A549 (cell line): ENCODE measurements around the gene PNKP. TPM values are rescaled to one million over a fixed set of nuclear protein-coding genes. Genes with fewer than 3 reads are reported as not detected.

Experiments
- ATAC-seq, 2 experiments: fragments of 200-7000 bp in 1 of 2; fragments of >200 bp in 1 of 2; cut with Nextera tagmentation in 1 of 2; cut with Tn5 transposase in 1 of 2; 3 replicates each; pipeline versions ENCODE4 v1.8.0 to v1.9.1; 2018 to 2020; ENCODE audit warnings: mild to moderate bottlenecking in 1 of 2, moderate library complexity in 1 of 2
- CTCF ChIA-PET: fragments of 300-600 bp; sonication (Branson Sonifier 250); formaldehyde crosslinking; extraction: SDS; loops from one replicate; lab custom pipeline; 2021; ENCODE audit warnings: antibody characterized with exemption, inconsistent platforms; lab: Yijun Ruan, JAX
- POLR2A ChIA-PET: fragments of 350-600 bp; formaldehyde crosslinking; extraction: SDS; loops from one replicate; lab custom pipeline; 2021; ENCODE audit warnings: antibody characterized with exemption, inconsistent platforms; lab: Yijun Ruan, JAX
- DNase-seq, 2 experiments: peaks; one replicate each; pipeline versions ENCODE4 v3.0.0 to v3.0.0-alpha.2; 2011 to 2016; ENCODE audit warnings: low read depth in 1 of 2, low spot score in 1 of 2
- FAIRE-seq: peaks from 2 replicates; lab custom pipeline; 2011; peaks lifted over from hg19 to GRCh38; lab: Jason Lieb, UNC
- H3K27ac ChIP-seq, 2 experiments: fragments of >200 bp; sonication (Bioruptor Twin); formaldehyde crosslinking; 3 replicates each; pipeline ENCODE4 v1.5.1; 2016 to 2017
- H3K4me1 ChIP-seq: fragments of >200 bp; sonication (Bioruptor Twin); formaldehyde crosslinking; 3 replicates; pipeline ENCODE4 v1.6.1; 2016
- H3K4me2 ChIP-seq: fragments of >200 bp; sonication (Bioruptor Twin); formaldehyde crosslinking; 3 replicates; pipeline ENCODE4 v1.6.1; 2016
- H3K4me3 ChIP-seq: fragments of >200 bp; sonication (Bioruptor Twin); formaldehyde crosslinking; 3 replicates; pipeline ENCODE4 v1.5.1; 2016
- H3K9me3 ChIP-seq: fragments of >200 bp; sonication (Bioruptor Twin); formaldehyde crosslinking; 3 replicates; pipeline ENCODE4 v1.6.1; 2016
- CBX2 ChIP-seq: fragments of 200-600 bp; sonication (generic); IDR thresholded peaks from 2 replicates; pipeline ENCODE4 v1.6.1; 2016; ENCODE audit warnings: low read depth, mild to moderate bottlenecking, borderline replicate concordance
- CEBPB ChIP-seq, 2 experiments: fragments of >200 bp in 1 of 2; sonication (Bioruptor Twin) in 1 of 2; formaldehyde crosslinking in 1 of 2; IDR thresholded peaks; 2 replicates each; pipeline ENCODE4 v1.6.1; 2012 to 2016
- E2F6 ChIP-seq: IDR thresholded peaks from 2 replicates; pipeline ENCODE4 v1.6.1; 2012; ENCODE audit warnings: low read depth, borderline replicate concordance
- EHF ChIP-seq: fragments of 250-450 bp; sonication (Bioruptor Pico); IDR thresholded peaks from 2 replicates; pipeline ENCODE4 v1.5.0; 2020; ENCODE audit warnings: mild to moderate bottlenecking
- ELK1 ChIP-seq: fragments of 150-350 bp; IDR thresholded peaks from 2 replicates; pipeline ENCODE4 v1.6.1; 2014; ENCODE audit warnings: low read depth, mild to moderate bottlenecking, low read length
- EP300 ChIP-seq, 2 experiments: fragments of >200 bp; sonication (Bioruptor Twin); formaldehyde crosslinking; IDR thresholded peaks; 2 replicates in 1 of 2; 3 replicates in 1 of 2; pipeline ENCODE4 v1.6.1; 2016 to 2017
- GATA3 ChIP-seq: IDR thresholded peaks from 2 replicates; pipeline ENCODE4 v1.6.1; 2012; ENCODE audit warnings: borderline replicate concordance
- HES2 ChIP-seq: fragments of >200 bp; sonication (Bioruptor Twin); formaldehyde crosslinking; IDR thresholded peaks from 2 replicates; pipeline ENCODE4 v1.6.1; 2016
- HOXA7 ChIP-seq: fragments of 250-450 bp; sonication (Bioruptor Pico); IDR thresholded peaks from 2 replicates; pipeline ENCODE4 v1.5.0; 2020; ENCODE audit warnings: mild to moderate bottlenecking, moderate library complexity
- HOXB13 ChIP-seq: fragments of 250-450 bp; sonication (Bioruptor Pico); IDR thresholded peaks from 2 replicates; pipeline ENCODE4 v1.5.0; 2020; ENCODE audit warnings: low read depth, mild to moderate bottlenecking, moderate library complexity
- JUN ChIP-seq, 2 experiments: fragments of >200 bp; sonication (Bioruptor Twin); formaldehyde crosslinking; IDR thresholded peaks; 2 replicates in 1 of 2; 3 replicates in 1 of 2; pipeline ENCODE4 v1.6.1; 2016 to 2017
- MAFK ChIP-seq: fragments of 450-650 bp; IDR thresholded peaks from 2 replicates; pipeline ENCODE4 v1.6.1; 2014; ENCODE audit not compliant: partially characterized antibody
- MYC ChIP-seq: IDR thresholded peaks from 2 replicates; pipeline ENCODE4 v1.6.1; 2012; ENCODE audit warnings: mild to moderate bottlenecking, inconsistent platforms, low read length, improper control_type of control experiment, borderline replicate concordance
- NPAS2 ChIP-seq: fragments of 250-450 bp; sonication (Bioruptor Pico); IDR thresholded peaks from 2 replicates; pipeline ENCODE4 v1.8.0; 2022; ENCODE audit warnings: mild to moderate bottlenecking, moderate library complexity, borderline replicate concordance
- PHF8 ChIP-seq: fragments of 200-600 bp; sonication (generic); IDR thresholded peaks from 2 replicates; pipeline ENCODE4 v1.6.1; 2016; ENCODE audit warnings: low read depth, mild to moderate bottlenecking, antibody characterized with exemption, moderate library complexity, borderline replicate concordance
- POLR2AphosphoS2 ChIP-seq: conservative IDR thresholded peaks from 2 replicates; pipeline ENCODE4 v1.6.1; 2012; ENCODE audit warnings: low read length, improper control_type of control experiment, inconsistent platforms
- RAD21 ChIP-seq, 2 experiments: fragments of >200 bp in 1 of 2; sonication (Bioruptor Twin) in 1 of 2; formaldehyde crosslinking in 1 of 2; IDR thresholded peaks in 1 of 2; conservative IDR thresholded peaks in 1 of 2; 2 replicates in 1 of 2; 3 replicates in 1 of 2; pipeline ENCODE4 v1.6.1; 2012 to 2018; ENCODE audit warnings: inconsistent platforms in 1 of 2
- RARB ChIP-seq: fragments of 250-450 bp; sonication (Bioruptor Pico); IDR thresholded peaks from 2 replicates; pipeline ENCODE4 v1.8.0; 2021; ENCODE audit warnings: mild to moderate bottlenecking, moderate library complexity
- RNF2 ChIP-seq: fragments of 200-600 bp; sonication (generic); IDR thresholded peaks from 2 replicates; pipeline ENCODE4 v1.6.1; 2016; ENCODE audit warnings: low read depth, mild to moderate bottlenecking, antibody characterized with exemption, moderate library complexity, borderline replicate concordance
- SREBF2 ChIP-seq: fragments of 450-650 bp; IDR thresholded peaks from 2 replicates; pipeline ENCODE4 v1.6.1; 2014; ENCODE audit warnings: mild to moderate bottlenecking, moderate library complexity
- ZFP36 ChIP-seq: fragments of 450-650 bp; IDR thresholded peaks from 2 replicates; pipeline ENCODE4 v1.6.1; 2014; ENCODE audit warnings: borderline replicate concordance; ENCODE audit not compliant: partially characterized antibody
- WGBS: methylation state at CpG from one replicate; pipeline ENCODE4 v1.1.6; 2017; ENCODE audit errors: missing lambda C conversion rate; 5-methylcytosine and 5-hydroxymethylcytosine counted together
- polyA plus RNA-seq, 4 experiments: library from polyadenylated mRNA; depleted of rRNA in 3 of 4; stranded (reverse); fragments of >200 nt; fragmentation: RNase III in 1 of 4; extraction: RNeasy Plus Mini Kit Qiagen cat#74134 plus additional on column Dnase treatment in 1 of 4; gene quantifications; 2 replicates in 3 of 4; 3 replicates in 1 of 4; pipeline ENCODE4 v1.2.3, GENCODE V29; 2011 to 2017

PNKP gene
- polyA plus RNA-seq, 2 of the 4 experiments (the other 2 are of a cell fraction): 23.3 to 71.2 TPM

- CTCF ChIA-PET: interaction anchor here (1.2 kb wide), 1 partner anchor 12 kb away, joined by 3 read pairs; no protein-coding TSS in a partner anchor
Measured at GRCh38 chr19:49872245-49873128, 5.1 kb upstream of the PNKP start.

GRCh38 chr19:49871349-49871985 is 4.1 kb upstream of the PNKP start:
- Histone ChIP-seq H3K9me3 (no peaks in the 10 kb centered on the region), H3K27ac (no peak overlapping the region), H3K4me3 (no peak overlapping the region), H3K4me1 (peaks cover 32% of the 10 kb centered on the region), H3K4me2 (no peak overlapping the region)
- POLR2A ChIA-PET: interaction anchor here (0.8 kb wide), 1 partner anchor 58 kb away, joined by 3 read pairs; the partner anchor contains the start of gene NUP62
- CTCF ChIA-PET: interaction anchor here (1.2 to 1.6 kb wide), 3 partner anchors 11 to 19 kb away, joined by 3 to 6 read pairs (median 4); no protein-coding TSS in a partner anchor
- 92% methylated on average over 17 of the region's 17 CpGs for WGBS
- no peak for ATAC-seq
- peak; percentile 91 for TF ChIP-seq ZFP36
- TF ChIP-seq MAFK: no peak
- TF ChIP-seq PHF8: no peak
- no peak for DNase-seq
- no peak for FAIRE-seq

More at GRCh38 chr19:49872245-49873128, 5.1 kb upstream of the PNKP start:
- no peak overlapping the region for H3K4me2 ChIP-seq
- no peak overlapping the region for H3K27ac ChIP-seq
- WGBS: 88% methylated on average over 25 of the region's 27 CpGs
- POLR2A ChIA-PET: no interaction called here
- ATAC-seq (no peak), FAIRE-seq (no peak), DNase-seq (no peak)
- no peaks in the 10 kb centered on the region for H3K9me3 ChIP-seq
- no peak overlapping the region for H3K4me3 ChIP-seq
- no peak for TF ChIP-seq CEBPB (IDR thresholded peaks at IDR 0.05)
- H3K4me1 ChIP-seq: peaks cover 31% of the 10 kb centered on the region

GRCh38 chr19:49870309-49870901 is 3.0 kb upstream of the PNKP start:
- peaks cover 40% of the 10 kb centered on the region for H3K4me1 ChIP-seq
- POLR2A ChIA-PET: interaction anchor here (1.4 kb wide), 1 partner anchor 27 kb away, joined by 4 read pairs; no protein-coding TSS in a partner anchor
- ATAC-seq (no peak), DNase-seq (no peak)
- no peaks in the 10 kb centered on the region for H3K9me3 ChIP-seq
- TF ChIP-seq RARB (CRISPR knock-in tag): no peak
- peak; percentile 53; the same call in 1 of the 2 replicates for TF ChIP-seq POLR2AphosphoS2
- TF ChIP-seq, all 56 proteins: peak for 1
- CTCF ChIA-PET: interaction anchor here (1.2 to 1.6 kb wide), 2 partner anchors 17 to 20 kb away, joined by 4 to 6 read pairs; no protein-coding TSS in a partner anchor
- no peak for FAIRE-seq
- Histone ChIP-seq H3K27ac (peak overlapping the region; percentile 85 to 92), H3K4me3 (peak overlapping the region; percentile 46), H3K4me2 (peak overlapping the region; percentile 86)
- WGBS: 71% methylated on average over 13 of the region's 15 CpGs

- Histone ChIP-seq H3K27ac (peak overlapping the region; percentile 93 to 94), H3K4me2 (peak overlapping the region; percentile 86), H3K9me3 (no peaks in the 10 kb centered on the region), H3K4me3 (peak overlapping the region; percentile 46), H3K4me1 (peaks cover 37% of the 10 kb centered on the region)
- ChIA-PET POLR2A (interaction anchor here (0.7 to 3.6 kb wide), 13 partner anchors 7 to 230 kb away, joined by 3 to 36 read pairs (median 5); partner anchors contain the start of genes AKT1S1, ATF5, NUP62 and PRMT1), CTCF (interaction anchor here (0.8 to 1.6 kb wide), 3 partner anchors 21 to 189 kb away, joined by 3 to 6 read pairs (median 3); no protein-coding TSS in a partner anchor)
- ATAC-seq (peak; percentile 68 to 82), FAIRE-seq (peak; percentile 99), DNase-seq (peak; percentile 99 to 100)
- WGBS: 1% methylated on average over 47 of the region's 67 CpGs
- TF ChIP-seq E2F6: peak; percentile 79
- TF ChIP-seq GATA3: 0 out of 2 replicates have a peak, but pooled peaks have one; percentile 39
- no peak for TF ChIP-seq EHF (CRISPR knock-in tag)
- no peak for TF ChIP-seq CBX2
- no peak for TF ChIP-seq RAD21 (conservative IDR thresholded peaks at IDR 0.05 in 1 of 2, IDR thresholded peaks at IDR 0.05 in 1 of 2)
- TF ChIP-seq RNF2: peak; percentile 75; the same call in 1 of the 2 replicates
- no peak for TF ChIP-seq HOXB13
- TF ChIP-seq HES2: no peak
- no peak for TF ChIP-seq NPAS2 (CRISPR knock-in tag)
- TF ChIP-seq SREBF2: peak; percentile 46
- TF ChIP-seq ELK1: no peak
- TF ChIP-seq EP300 (IDR thresholded peaks at IDR 0.05): no peak
- TF ChIP-seq MYC: 0 out of 2 replicates have a peak, but pooled peaks have one; percentile 20
- peak; percentile 66 to 96; a peak in 4 of 5 replicates for TF ChIP-seq JUN (IDR thresholded peaks at IDR 0.05)
- TF ChIP-seq MAFK: peak; percentile 48
- no peak for TF ChIP-seq HOXA7 (CRISPR knock-in tag)
Measured at GRCh38 chr19:49869484-49870308, 2.3 kb upstream of the PNKP start.
